ENCODE measurements around the gene CNTFR.
"Not testable (repeated sequence)": the region's sequence is repeated elsewhere in the genome, so short reads cannot be mapped to it uniquely, and the experiment has no call there.

The CNTFR gene

GRCh38 chr9:34546102-34546833 lies 43.3 kb downstream of the CNTFR start:
- CTCF ChIA-PET, result interaction anchor here (0.9 to 5.8 kb wide), 7 partner anchors 10 to 143 kb away, joined by 3 to 43 read pairs (median 7); no protein-coding TSS in a partner anchor
- POLR2A ChIA-PET, result no interaction called here

GRCh38 chr9:34545497-34545896 lies 44.0 kb downstream of the CNTFR start:
- no peak for DNase-seq (ENCODE audit: extremely low spot score)
- no peak for TF ChIP-seq CTCF (IDR thresholded peaks at IDR 0.05; ENCODE audit: control extremely low read depth, extremely low read depth, low read depth, missing control alignments)
- CTCF ChIA-PET, result interaction anchor here (1.0 kb wide), 1 partner anchor 142 kb away, joined by 3 read pairs; no protein-coding TSS in a partner anchor
- POLR2A ChIA-PET, result no interaction called here

More at GRCh38 chr9:34546102-34546833, 43.3 kb downstream of the CNTFR start:
- DNase-seq (ENCODE audit: extremely low spot score), result no peak
- no peak for TF ChIP-seq CTCF (IDR thresholded peaks at IDR 0.05; ENCODE audit: control extremely low read depth, extremely low read depth, low read depth, missing control alignments)

- DNase-seq (ENCODE audit: extremely low spot score), result no peak
- CTCF ChIA-PET, result interaction anchor here (0.9 to 1.6 kb wide), 2 partner anchors 44 to 47 kb away, joined by 3 to 5 read pairs; no protein-coding TSS in a partner anchor
- POLR2A ChIA-PET, result no interaction called here
- no peak for TF ChIP-seq CTCF (IDR thresholded peaks at IDR 0.05; ENCODE audit: control extremely low read depth, extremely low read depth, low read depth, missing control alignments)
Measured at GRCh38 chr9:34544035-34544434, 45.5 kb downstream of the CNTFR start.

- no peak for DNase-seq (ENCODE audit: extremely low spot score)
- no peak for TF ChIP-seq CTCF (IDR thresholded peaks at IDR 0.05; ENCODE audit: control extremely low read depth, extremely low read depth, low read depth, missing control alignments)
- CTCF ChIA-PET, result no interaction called here
- POLR2A ChIA-PET, result no interaction called here
Measured at GRCh38 chr9:34541540-34541939, 48.0 kb downstream of the CNTFR start.

- no peak for TF ChIP-seq CTCF (IDR thresholded peaks at IDR 0.05; ENCODE audit: control extremely low read depth, extremely low read depth, low read depth, missing control alignments)
- DNase-seq (ENCODE audit: extremely low spot score), result no peak
- CTCF ChIA-PET, result interaction anchor here (0.9 kb wide), 1 partner anchor 51 kb away, joined by 3 read pairs; no protein-coding TSS in a partner anchor
- POLR2A ChIA-PET, result no interaction called here
Measured at GRCh38 chr9:34540827-34541226, 48.7 kb downstream of the CNTFR start.

- DNase-seq (ENCODE audit: extremely low spot score), result no peak
- ChIA-PET CTCF (interaction anchor here (1.0 to 1.3 kb wide), 3 partner anchors 10 to 67 kb away, joined by 4 to 5 read pairs (median 5); no protein-coding TSS in a partner anchor), POLR2A (no interaction called here)
- no peak for TF ChIP-seq CTCF (IDR thresholded peaks at IDR 0.05; ENCODE audit: control extremely low read depth, extremely low read depth, low read depth, missing control alignments)
Measured at GRCh38 chr9:34536685-34537084, 52.8 kb downstream of the CNTFR start.

GRCh38 chr9:34532041-34532440 lies 57.5 kb downstream of the CNTFR start:
- POLR2A ChIA-PET; CTCF ChIA-PET; DNase-seq (ENCODE audit: extremely low spot score): not testable (repeated sequence)
